Measurements from ENCODE around the gene P2RY12. TPM values are rescaled to one million over a fixed set of nuclear protein-coding genes. Genes with fewer than 3 reads are reported as not detected.

P2RY12 gene
- total and polyA plus RNA-seq, 2 of the 4 experiments (the other 2 are of a cell fraction), result not detected

GRCh38 chr3:151431940-151432339, 47.4 kb upstream of the P2RY12 start:
- Histone ChIP-seq H2BK15ac (ENCODE audit: low read depth, low read length) (0 out of 3 replicates have a peak overlapping the region, but pooled peaks have one; percentile 15), H3K56ac (ENCODE audit: extremely low read depth, insufficient read depth, low read length) (no peak overlapping the region), H3K4me3 (ENCODE audit: insufficient read depth, low read depth, low read length) (no peak overlapping the region), H3K27me3 (ENCODE audit: control insufficient read depth, insufficient read depth, low read length) (no peaks in the 10 kb centered on the region), H3K9me3 (ENCODE audit: control insufficient read depth, insufficient read depth, low read length) (no peaks in the 10 kb centered on the region), H2AK5ac (ENCODE audit: low read depth, low read length) (peak overlapping the region; percentile 60; the same call in 1 of the 2 replicates), H2BK5ac (ENCODE audit: low read depth, low read length, poor library complexity, severe bottlenecking) (peak overlapping the region; percentile 43), H3K18ac (ENCODE audit: low read depth, low read length) (0 out of 2 replicates have a peak overlapping the region, but pooled peaks have one; percentile 1), H2BK20ac (ENCODE audit: low read depth, low read length) (peak overlapping the region; percentile 51; the same call in 1 of the 2 replicates), H3K27ac (ENCODE audit: insufficient read depth, low read length) (no peak overlapping the region), H3K4ac (ENCODE audit: low read depth, low read length) (no peak overlapping the region; the same call in none of the 2 replicates), H3K36me3 (ENCODE audit: control insufficient read depth, insufficient read depth, low read length) (no peaks in the 10 kb centered on the region), H2BK120ac (ENCODE audit: low read depth, low read length) (peak overlapping the region; percentile 30), H3K23ac (ENCODE audit: low read depth, low read length) (no peak overlapping the region; the same call in 1 of the 2 replicates), H2AK9ac (replicated peaks; ENCODE audit: low read depth, low read length, poor library complexity) (no peak overlapping the region), H4K8ac (ENCODE audit: low read depth in 2 of 2, low read length in 2 of 2) (no peak overlapping the region), H3K14ac (replicated peaks; ENCODE audit: low read depth, low read length) (no peak overlapping the region; the same call in 1 of the 2 replicates), H2AFZ (replicated peaks; ENCODE audit: low read length, poor library complexity) (peak overlapping the region; percentile 58), H4K91ac (ENCODE audit: insufficient read depth, low read depth, low read length) (0 out of 2 replicates have a peak overlapping the region, but pooled peaks have one; percentile 0), H3K4me2 (ENCODE audit: low read depth, low read length) (no peak overlapping the region), H3K4me1 (ENCODE audit: control insufficient read depth, insufficient read depth, low read length) (peaks cover 6% of the 10 kb centered on the region), H4K5ac (ENCODE audit: low read depth, low read length) (no peak overlapping the region), H3K9me1 (ENCODE audit: insufficient read depth, low read length) (peaks cover 13% of the 10 kb centered on the region), H4K20me1 (ENCODE audit: insufficient read depth, low read length) (no peaks in the 10 kb centered on the region), H3K9ac (ENCODE audit: low read depth, low read length) (no peak overlapping the region), H3K79me1 (ENCODE audit: low read depth in 1 of 2, low read length in 2 of 2) (no peaks in the 10 kb centered on the region)
- dilution Hi-C loops (cut with HindIII; ENCODE audit: low sequenced_read_pairs, unreplicated experiment), result no loop called here
- 57% methylated on average over 1 of the region's 3 CpGs; no CpG with 5 or more reads in 1 of the 2 experiments for WGBS, 2 experiments (ENCODE audit: extremely low coverage in 2 of 2, insufficient read length in 1 of 2)
- ChIA-PET POLR2A (ENCODE audit: unreplicated experiment) (no interaction called here), CTCF (interaction anchor here (1.2 kb wide), 1 partner anchor 9 kb away, joined by 3 read pairs; no protein-coding TSS in a partner anchor)
- TF ChIP-seq RFX5 (IDR thresholded peaks at IDR 0.05; ENCODE audit: low read depth, low read length) (no peak), USF2 (IDR thresholded peaks at IDR 0.05; ENCODE audit: low read depth, low read length) (no peak), MAFK (IDR thresholded peaks at IDR 0.05; ENCODE audit: low read depth, low read length) (peak; percentile 23; the same call in 1 of the 2 replicates), CTCF (conservative IDR thresholded peaks at IDR 0.05; ENCODE audit: low read depth, low read length) (no peak), MXI1 (IDR thresholded peaks at IDR 0.05; ENCODE audit: borderline replicate concordance, low read depth, low read length) (no peak), POLR2A (IDR thresholded peaks at IDR 0.05; ENCODE audit: low read depth, low read length) (no peak), CHD1 (IDR thresholded peaks at IDR 0.05; ENCODE audit: low read depth, low read length) (no peak), NFE2L2 (IDR thresholded peaks at IDR 0.05; ENCODE audit: low read depth, low read length) (no peak), SMC3 (IDR thresholded peaks at IDR 0.05; ENCODE audit: low read depth, low read length) (no peak), BHLHE40 (IDR thresholded peaks at IDR 0.05; ENCODE audit: low read depth, low read length) (peak; percentile 57), CEBPB (IDR thresholded peaks at IDR 0.05; ENCODE audit: low read depth, low read length) (peak; percentile 32; the same call in 1 of the 2 replicates), FOS (IDR thresholded peaks at IDR 0.05; ENCODE audit: low read depth, low read length) (no peak), RAD21 (IDR thresholded peaks at IDR 0.05; ENCODE audit: low read length) (no peak)
- TF ChIP-seq, protein P1, sequence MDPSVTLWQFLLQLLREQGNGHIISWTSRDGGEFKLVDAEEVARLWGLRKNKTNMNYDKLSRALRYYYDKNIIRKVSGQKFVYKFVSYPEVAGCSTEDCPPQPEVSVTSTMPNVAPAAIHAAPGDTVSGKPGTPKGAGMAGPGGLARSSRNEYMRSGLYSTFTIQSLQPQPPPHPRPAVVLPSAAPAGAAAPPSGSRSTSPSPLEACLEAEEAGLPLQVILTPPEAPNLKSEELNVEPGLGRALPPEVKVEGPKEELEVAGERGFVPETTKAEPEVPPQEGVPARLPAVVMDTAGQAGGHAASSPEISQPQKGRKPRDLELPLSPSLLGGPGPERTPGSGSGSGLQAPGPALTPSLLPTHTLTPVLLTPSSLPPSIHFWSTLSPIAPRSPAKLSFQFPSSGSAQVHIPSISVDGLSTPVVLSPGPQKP (IDR thresholded peaks at IDR 0.05; ENCODE audit: borderline replicate concordance, low read depth, low read length), result no peak
- in situ Hi-C loops (cut with MboI; ENCODE audit: low sequenced_read_pairs), result loop anchor here (10.0 kb wide), 1 partner anchor 207 kb away; no protein-coding TSS in a partner anchor
- peak; percentile 89 for DNase-seq
- BruUV-seq (replicated peaks), result no TSS peak
- ATAC-seq (ENCODE audit: low read depth), result peak; percentile 80
- intact Hi-C loops (cut with micrococcal nuclease), result loop anchor here (10.0 kb wide), 1 partner anchor 267 kb away; no protein-coding TSS in a partner anchor
